HepG2 (cell line): ENCODE results near the gene MC1R.

Source experiments
- ATF7-NPFF ChIP-seq: sonication (generic); formaldehyde crosslinking; IDR thresholded peaks from 2 replicates; pipeline ENCODE4 v1.8.1; 2023; ENCODE audit warnings: mild to moderate bottlenecking, low read depth, missing genetic modification reagents, moderate library complexity
- DRAP1 ChIP-seq: IDR thresholded peaks from 2 replicates; pipeline ENCODE4 v1.6.1; 2016; ENCODE audit warnings: missing genetic modification reagents, missing compliant biosample characterization
- E2F1 ChIP-seq: sonication (generic); formaldehyde crosslinking; IDR thresholded peaks from 2 replicates; pipeline ENCODE4 v1.5.0; 2020; ENCODE audit warnings: missing genetic modification reagents
- ETV5 ChIP-seq: IDR thresholded peaks from 2 replicates; pipeline ENCODE4 v1.6.1; 2018; ENCODE audit warnings: missing biosample characterization, missing genetic modification reagents, inconsistent platforms, borderline replicate concordance
- HCFC1 ChIP-seq: fragments of 150-350 bp; IDR thresholded peaks from 2 replicates; pipeline ENCODE4 v1.6.1; 2014; ENCODE audit warnings: low read depth, low read length
- HOXA3 ChIP-seq: sonication (generic); formaldehyde crosslinking; IDR thresholded peaks from 2 replicates; pipeline ENCODE4 v1.5.0; 2020; ENCODE audit warnings: missing genetic modification reagents
- IRF1 ChIP-seq: sonication (generic); formaldehyde crosslinking; IDR thresholded peaks from 2 replicates; pipeline ENCODE4 v1.4.0; 2020; ENCODE audit warnings: low read depth, mild to moderate bottlenecking, missing genetic modification reagents
- MEIS2 ChIP-seq: sonication (generic); formaldehyde crosslinking; IDR thresholded peaks from 2 replicates; pipeline ENCODE4 v1.9.0; 2021; ENCODE audit warnings: mild to moderate bottlenecking, missing genetic modification reagents
- SNAPC2 ChIP-seq: sonication (generic); formaldehyde crosslinking; IDR thresholded peaks from 2 replicates; pipeline ENCODE4 v1.8.1; 2022; ENCODE audit warnings: mild to moderate bottlenecking, missing genetic modification reagents
- TAF1 ChIP-seq: sonication (generic); formaldehyde crosslinking; IDR thresholded peaks from 2 replicates; pipeline ENCODE4 v1.4.0; 2020; ENCODE audit warnings: missing genetic modification reagents
- ZFX ChIP-seq: sonication (generic); formaldehyde crosslinking; IDR thresholded peaks from 2 replicates; pipeline ENCODE4 v1.4.0; 2020; ENCODE audit warnings: mild to moderate bottlenecking, low read depth, missing genetic modification reagents, moderate library complexity
- ZNF292 ChIP-seq: sonication (generic); formaldehyde crosslinking; IDR thresholded peaks from 2 replicates; pipeline ENCODE4 v1.8.1; 2022; ENCODE audit warnings: mild to moderate bottlenecking, low read depth, missing genetic modification reagents, borderline replicate concordance
- ZNF563 ChIP-seq: sonication (generic); formaldehyde crosslinking; IDR thresholded peaks from 2 replicates; pipeline ENCODE4 v1.8.0; 2022; ENCODE audit warnings: mild to moderate bottlenecking, moderate library complexity, missing genetic modification reagents
- ZNF674 ChIP-seq: sonication (generic); formaldehyde crosslinking; IDR thresholded peaks from 2 replicates; pipeline ENCODE4 v1.5.0; 2020; ENCODE audit warnings: low read depth, mild to moderate bottlenecking, missing genetic modification reagents

GRCh38 chr16:89904606-89905510 is 13.8 kb upstream of the MC1R start:
- TF ChIP-seq E2F1 (no peak), ZFX (no peak), HOXA3 (CRISPR knock-in tag) (no peak), HCFC1 (no peak), IRF1 (CRISPR knock-in tag) (no peak), ZNF292 (CRISPR knock-in tag) (no peak), MEIS2 (no peak), ETV5 (no peak), SNAPC2 (CRISPR knock-in tag) (no peak), ZNF674 (no peak), ZNF563 (CRISPR knock-in tag) (no peak), TAF1 (CRISPR knock-in tag) (no peak), DRAP1 (no peak), ATF7-NPFF (no peak)
